H1 (cell line): Measurements from ENCODE around the gene NT5E. TPM values are rescaled to one million over a fixed set of nuclear protein-coding genes. Genes with fewer than 3 reads are reported as not detected.

Experiments used
- CTCF ChIA-PET: fragments of 300-600 bp; sonication (Branson Sonifier 250); formaldehyde crosslinking; loops from one replicate; lab custom pipeline; 2021; ENCODE audit not compliant: partially characterized antibody; lab: Charles Lee
- POLR2A ChIA-PET: fragments of 300-600 bp; sonication (Branson Sonifier 250); formaldehyde crosslinking; loops from one replicate; lab custom pipeline; 2021; ENCODE audit warnings: inconsistent platforms; ENCODE audit not compliant: partially characterized antibody; lab: Charles Lee
- DNase-seq, 2 experiments: peaks; one replicate each; pipeline versions ENCODE4 v3.0.0 to v3.0.0-alpha.2; 2010 to 2022; ENCODE audit warnings: low spot score in 2 of 2, low read depth in 1 of 2, mixed read lengths in 1 of 2
- FAIRE-seq: peaks from 2 replicates; lab custom pipeline; 2011; peaks lifted over from hg19 to GRCh38; lab: Jason Lieb, UNC
- H2AFZ ChIP-seq: 2 replicates; pipeline ENCODE4 v1.8.1; 2012; ENCODE audit warnings: low read length, inconsistent platforms
- H2AK5ac ChIP-seq: 2 replicates; pipeline ENCODE4 v1.6.1; 2013; ENCODE audit warnings: low read depth, low read length
- H2BK120ac ChIP-seq: replicated peaks from 2 replicates; pipeline ENCODE3; 2013; ENCODE audit warnings: low read depth, low read length, inconsistent platforms
- H2BK12ac ChIP-seq: 2 replicates; pipeline ENCODE4 v1.6.1; 2013; ENCODE audit warnings: low read depth, low read length
- H2BK15ac ChIP-seq: 2 replicates; pipeline ENCODE4 v1.6.1; 2013; ENCODE audit warnings: low read length
- H2BK20ac ChIP-seq: 2 replicates; pipeline ENCODE4 v1.6.1; 2013; ENCODE audit warnings: low read length
- H2BK5ac ChIP-seq: 2 replicates; pipeline ENCODE4 v1.6.1; 2013; ENCODE audit warnings: low read depth, low read length
- H3K14ac ChIP-seq: 2 replicates; pipeline ENCODE4 v1.6.1; 2013; ENCODE audit warnings: inconsistent platforms; ENCODE audit not compliant: insufficient read length
- H3K18ac ChIP-seq: 2 replicates; pipeline ENCODE4 v1.6.1; 2013; ENCODE audit warnings: low read length; ENCODE audit errors: extremely low read depth
- H3K23ac ChIP-seq: 2 replicates; pipeline ENCODE4 v1.6.1; 2013; ENCODE audit warnings: inconsistent platforms; ENCODE audit not compliant: insufficient read length
- H3K23me2 ChIP-seq: 2 replicates; pipeline ENCODE4 v1.6.1; 2013; ENCODE audit warnings: low read depth, low read length
- H3K27ac ChIP-seq: 2 replicates; pipeline ENCODE4 v1.6.1; 2011; ENCODE audit warnings: low read depth, low read length, inconsistent platforms
- H3K27me3 ChIP-seq, 4 experiments: replicated peaks in 1 of 4; 1 replicate in 1 of 4; 2 replicates in 3 of 4; pipeline versions ENCODE4 v1.6.1 to v1.8.1; 2011 to 2013; ENCODE audit warnings: low read length in 3 of 4, mild to moderate bottlenecking in 3 of 4, inconsistent platforms in 2 of 4, mixed read lengths in 2 of 4, moderate library complexity in 1 of 4; ENCODE audit not compliant: control insufficient read depth in 3 of 4, insufficient read depth in 3 of 4; ENCODE audit errors: extremely low read depth in 1 of 4
- H3K36me3 ChIP-seq, 4 experiments: 2 replicates each; pipeline versions ENCODE4 v1.6.1 to v1.8.1; 2011 to 2013; ENCODE audit warnings: mild to moderate bottlenecking in 4 of 4, low read length in 3 of 4, moderate library complexity in 2 of 4, control low read depth in 1 of 4, inconsistent platforms in 1 of 4; ENCODE audit not compliant: insufficient read depth in 4 of 4, control insufficient read depth in 2 of 4
- H3K4ac ChIP-seq: replicated peaks from 2 replicates; pipeline ENCODE3; 2013; ENCODE audit warnings: low read length, low read depth, mixed read lengths, inconsistent platforms; ENCODE audit not compliant: insufficient read length
- H3K4me1 ChIP-seq, 4 experiments: replicated peaks in 1 of 4; 1 replicate in 1 of 4; 2 replicates in 3 of 4; pipeline versions ENCODE4 v1.6.1 to v1.8.1; 2011 to 2013; ENCODE audit warnings: low read length in 3 of 4, inconsistent platforms in 2 of 4, mixed read lengths in 1 of 4; ENCODE audit not compliant: insufficient read depth in 4 of 4, control insufficient read depth in 3 of 4
- H3K4me2 ChIP-seq, 2 experiments: 2 replicates each; pipeline versions ENCODE4 v1.6.1 to v1.8.1; 2011 to 2013; ENCODE audit warnings: low read depth in 2 of 2, low read length in 2 of 2, control low read depth in 1 of 2, inconsistent platforms in 1 of 2, mild to moderate bottlenecking in 1 of 2; ENCODE audit not compliant: insufficient read depth in 1 of 2
- H3K4me3 ChIP-seq, 4 experiments: fragments of 200-600, 300-600 bp in 1 of 4; sonication (generic), shearing (Covaris generic), sonication (Bioruptor Twin) in 1 of 4; 2 replicates each; pipeline versions ENCODE4 v1.5.1 to v1.8.1; 2011 to 2016; ENCODE audit warnings: low read length in 4 of 4, low read depth in 3 of 4, control low read depth in 2 of 4, inconsistent platforms in 2 of 4, mild to moderate bottlenecking in 2 of 4, mixed read lengths in 1 of 4, moderate library complexity in 1 of 4; ENCODE audit not compliant: insufficient read depth in 2 of 4; ENCODE audit errors: extremely low read depth in 1 of 4
- H3K56ac ChIP-seq: replicated peaks from 2 replicates; pipeline ENCODE3; 2013; ENCODE audit warnings: low read depth, mild to moderate bottlenecking, mixed read lengths, low read length, inconsistent platforms; ENCODE audit not compliant: insufficient read length
- H3K79me1 ChIP-seq: 2 replicates; pipeline ENCODE4 v1.6.1; 2013; ENCODE audit warnings: low read depth, low read length, control low read depth
- H3K79me2 ChIP-seq, 2 experiments: 2 replicates each; pipeline versions ENCODE4 v1.6.1 to v1.8.1; 2012 to 2013; ENCODE audit warnings: low read length in 2 of 2, mild to moderate bottlenecking in 2 of 2, inconsistent platforms in 1 of 2; ENCODE audit not compliant: insufficient read depth in 2 of 2, control insufficient read depth in 1 of 2
- H3K9ac ChIP-seq, 4 experiments: replicated peaks in 1 of 4; 1 replicate in 1 of 4; 2 replicates in 3 of 4; pipeline versions ENCODE4 v1.6.1 to v1.8.1; 2011 to 2013; ENCODE audit warnings: low read depth in 3 of 4, low read length in 3 of 4, control low read depth in 2 of 4, mild to moderate bottlenecking in 2 of 4, moderate library complexity in 2 of 4, inconsistent platforms in 1 of 4; ENCODE audit errors: extremely low read depth in 1 of 4
- H3K9me3 ChIP-seq, 2 experiments: 2 replicates each; pipeline versions ENCODE4 v1.6.1 to v1.8.1; 2012 to 2013; ENCODE audit warnings: mild to moderate bottlenecking in 2 of 2, moderate library complexity in 2 of 2, control low read depth in 1 of 2, inconsistent platforms in 1 of 2, low read depth in 1 of 2, low read length in 1 of 2, mixed read lengths in 1 of 2; ENCODE audit not compliant: insufficient read depth in 2 of 2
- H4K20me1 ChIP-seq, 2 experiments: replicated peaks in 1 of 2; 2 replicates each; pipeline versions ENCODE3 to v1.8.1; 2011 to 2013; ENCODE audit warnings: inconsistent platforms in 2 of 2, low read length in 2 of 2, mild to moderate bottlenecking in 1 of 2; ENCODE audit not compliant: insufficient read depth in 2 of 2, control insufficient read depth in 1 of 2
- H4K5ac ChIP-seq: 2 replicates; pipeline ENCODE4 v1.6.1; 2013; ENCODE audit warnings: low read length, low read depth, mixed read lengths, inconsistent platforms; ENCODE audit not compliant: insufficient read length
- H4K8ac ChIP-seq: 2 replicates; pipeline ENCODE4 v1.8.0; 2013; ENCODE audit warnings: mild to moderate bottlenecking, moderate library complexity, low read length, inconsistent platforms; ENCODE audit not compliant: insufficient read depth; ENCODE audit errors: extremely low read depth
- H4K91ac ChIP-seq: replicated peaks from 2 replicates; pipeline ENCODE3; 2013; ENCODE audit warnings: low read length, mixed read lengths, inconsistent platforms; ENCODE audit not compliant: insufficient read length
- FOSL1 ChIP-seq: IDR thresholded peaks from 2 replicates; pipeline ENCODE4 v1.6.1; 2011; ENCODE audit warnings: mild to moderate bottlenecking, low read depth, low read length, moderate library complexity; ENCODE audit not compliant: insufficient read depth
- MAFK ChIP-seq: IDR thresholded peaks from 2 replicates; pipeline ENCODE4 v1.6.1; 2012; ENCODE audit warnings: low read depth, mild to moderate bottlenecking, improper control_type of control experiment, low read length
- RFX5 ChIP-seq: IDR thresholded peaks from 2 replicates; pipeline ENCODE4 v1.6.1; 2011; ENCODE audit warnings: low read depth, low read length, improper control_type of control experiment, borderline replicate concordance
- SP4 ChIP-seq: IDR thresholded peaks from 2 replicates; pipeline ENCODE4 v1.6.1; 2012; ENCODE audit warnings: low read length, inconsistent platforms
- ZNF274 ChIP-seq: IDR thresholded peaks from 2 replicates; pipeline ENCODE4 v1.7.0; 2012; ENCODE audit warnings: low read length, borderline replicate concordance; ENCODE audit errors: extremely low read depth
- WGBS, 2 experiments: shearing (Covaris generic) in 1 of 2; methylation state at CpG; one replicate each; pipeline versions ENCODE4 v1.1.6 to v1.1.7; 2013 to 2015; ENCODE audit warnings: low lambda C conversion rate in 2 of 2, mixed read lengths in 2 of 2, inconsistent platforms in 1 of 2, low coverage in 1 of 2, missing lambda C conversion rate in 1 of 2; ENCODE audit not compliant: insufficient replicate concordance in 2 of 2, insufficient coverage in 1 of 2, insufficient read length in 1 of 2; ENCODE audit errors: extremely low coverage in 1 of 2, missing lambda C conversion rate in 1 of 2; 5-methylcytosine and 5-hydroxymethylcytosine counted together
- polyA plus RNA-seq, 7 experiments: library from polyadenylated mRNA; depleted of rRNA in 3 of 7; stranded (reverse) in 5 of 7; unstranded in 2 of 7; fragments of >200 nt in 5 of 7; fragments of 200-250 nt in 2 of 7; gene quantifications; 1 replicate in 5 of 7; 2 replicates in 1 of 7; 4 replicates in 1 of 7; pipeline versions ENCODE4 v1.2.1 to v1.2.3, GENCODE V29; 2011 to 2013; ENCODE audit warnings: missing spikeins in 2 of 7, mixed read lengths in 2 of 7
- total RNA-seq: library from RNA; stranded (reverse); fragmentation: NEBNext Ultra II Directional; extraction: Animal tissue kit (Norgen Biotek cat#: 25700); gene quantifications from 2 replicates; pipeline ENCODE4 v1.2.1, GENCODE V29; 2021
- TF ChIP-seq, protein P1 (sequence below): IDR thresholded peaks from 2 replicates; pipeline ENCODE4 v1.6.1; 2012; ENCODE audit warnings: low read length, inconsistent platforms

The NT5E gene
- total and polyA plus RNA-seq, 2 of the 8 experiments (the other 6 are each of a cell fraction or from before 2014, with no cell fraction given) = 0.74 to 1.5 TPM

DNA sequence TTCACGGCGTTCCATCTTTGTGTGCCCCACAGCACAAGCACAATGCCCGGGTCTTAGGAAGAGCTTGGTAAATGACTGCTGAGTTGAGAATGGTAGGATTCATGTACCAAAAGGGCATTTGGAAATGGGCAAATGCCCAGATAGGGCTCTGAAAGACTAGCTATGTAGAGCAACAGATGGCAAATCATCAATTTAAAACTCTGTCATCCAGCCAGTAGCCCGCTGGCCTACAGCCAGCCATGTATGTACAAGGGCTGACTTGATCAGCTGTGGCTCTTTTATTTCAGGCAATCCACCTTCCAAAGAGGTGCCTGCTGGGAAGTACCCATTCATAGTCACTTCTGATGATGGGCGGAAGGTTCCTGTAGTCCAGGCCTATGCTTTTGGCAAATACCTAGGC lies 35.1 kb downstream of the NT5E start:
- Histone ChIP-seq H3K23ac (no peak overlapping the region), H3K36me3 (no peaks in the 10 kb centered on the region), H4K20me1 (no peaks in the 10 kb centered on the region), H3K27ac (no peak overlapping the region), H3K4me2 (no peak overlapping the region), H3K27me3 (no peaks in the 10 kb centered on the region), H3K23me2 (no peaks in the 10 kb centered on the region), H3K18ac (no peak overlapping the region), H4K8ac (no peak overlapping the region), H2BK12ac (no peak overlapping the region), H2BK5ac (no peak overlapping the region), H4K91ac (no peak overlapping the region), H2BK20ac (no peak overlapping the region), H3K79me2 (no peaks in the 10 kb centered on the region), H3K9ac (no peak overlapping the region), H2BK120ac (no peak overlapping the region), H3K4me1 (no peaks in the 10 kb centered on the region), H3K14ac (no peak overlapping the region), H2BK15ac (no peak overlapping the region), H3K9me3 (no peaks in the 10 kb centered on the region), H4K5ac (no peak overlapping the region), H3K56ac (no peak overlapping the region), H3K4ac (no peak overlapping the region), H3K79me1 (no peaks in the 10 kb centered on the region), H3K4me3 (no peak overlapping the region), H2AFZ (no peak overlapping the region), H2AK5ac (no peak overlapping the region)
- FAIRE-seq (no peak), DNase-seq (no peak)
- WGBS, 2 experiments = 93% methylated on average over 5 of the region's 5 CpGs; no CpG with 5 or more reads in 1 of the 2 experiments
- POLR2A ChIA-PET = interaction anchor here (1.2 kb wide), 1 partner anchor 9 kb away, joined by 3 read pairs; no protein-coding TSS in a partner anchor
- CTCF ChIA-PET = interaction anchor here (1.1 to 13.1 kb wide), 9 partner anchors 10 to 936 kb away, joined by 3 to 153 read pairs (median 34); partner anchors contain the start of gene NT5E
- TF ChIP-seq, protein P1, sequence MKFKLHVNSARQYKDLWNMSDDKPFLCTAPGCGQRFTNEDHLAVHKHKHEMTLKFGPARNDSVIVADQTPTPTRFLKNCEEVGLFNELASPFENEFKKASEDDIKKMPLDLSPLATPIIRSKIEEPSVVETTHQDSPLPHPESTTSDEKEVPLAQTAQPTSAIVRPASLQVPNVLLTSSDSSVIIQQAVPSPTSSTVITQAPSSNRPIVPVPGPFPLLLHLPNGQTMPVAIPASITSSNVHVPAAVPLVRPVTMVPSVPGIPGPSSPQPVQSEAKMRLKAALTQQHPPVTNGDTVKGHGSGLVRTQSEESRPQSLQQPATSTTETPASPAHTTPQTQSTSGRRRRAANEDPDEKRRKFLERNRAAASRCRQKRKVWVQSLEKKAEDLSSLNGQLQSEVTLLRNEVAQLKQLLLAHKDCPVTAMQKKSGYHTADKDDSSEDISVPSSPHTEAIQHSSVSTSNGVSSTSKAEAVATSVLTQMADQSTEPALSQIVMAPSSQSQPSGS = no peak
- TF ChIP-seq ZNF274 = no peak
- TF ChIP-seq MAFK = no peak
- no peak for TF ChIP-seq RFX5
- TF ChIP-seq SP4 = no peak
- TF ChIP-seq FOSL1 = no peak
